K562 (cell line): Measurements from ENCODE around the gene CRELD2. TPM values are rescaled to one million over a fixed set of nuclear protein-coding genes. Genes with fewer than 3 reads are reported as not detected.

Experiments
- ATAC-seq: fragments of 200-7000 bp; cut with Tn5 transposase; 3 replicates; pipeline ENCODE4 v1.9.1; 2020; ENCODE audit warnings: moderate library complexity
- BruUV-seq: library from RNA; stranded (reverse); fragments of 400-500 nt; replicated peaks from 2 replicates; lab custom pipeline; 2021; lab: Mats Ljungman, UMichigan
- CTCF ChIA-PET: fragments of 300-600 bp; formaldehyde crosslinking; extraction: SDS; loops from one replicate; lab custom pipeline; 2021; ENCODE audit warnings: low intra/inter-chr PET ratio; lab: Yijun Ruan, JAX
- POLR2A ChIA-PET: fragments of 300-600, 350-650 bp; sonication (Branson Sonifier 250); formaldehyde crosslinking; extraction: SDS; loops from one replicate; lab custom pipeline; 2021; ENCODE audit warnings: antibody characterized with exemption, inconsistent platforms; lab: Yijun Ruan, JAX
- DNase-seq, 4 experiments: peaks; one replicate each; pipeline versions ENCODE4 v3.0.0 to v3.0.0-alpha.2; 2011 to 2018; ENCODE audit warnings: low spot score in 3 of 4, mixed read lengths in 3 of 4; ENCODE audit errors: extremely low read depth in 1 of 4
- FAIRE-seq: peaks from 2 replicates; lab custom pipeline; 2011; peaks lifted over from hg19 to GRCh38; lab: Jason Lieb, UNC
- H2AFZ ChIP-seq: 2 replicates; pipeline ENCODE4 v1.6.0; 2011; ENCODE audit warnings: low read depth, low read length, control low read depth, inconsistent platforms
- H3K27ac ChIP-seq: fragments of 200-600 bp; 3 replicates; pipeline ENCODE4 v1.8.0; 2011; ENCODE audit warnings: low read depth, mild to moderate bottlenecking, control low read depth, inconsistent platforms, low read length, moderate library complexity, mixed read lengths; ENCODE audit errors: extremely low read depth
- H3K27me3 ChIP-seq, 2 experiments: fragments of 300-600 bp in 1 of 2; 2 replicates in 1 of 2; 3 replicates in 1 of 2; pipeline versions ENCODE4 v1.6.0 to v1.8.0; 2011; ENCODE audit warnings: inconsistent platforms in 2 of 2, low read length in 2 of 2, mild to moderate bottlenecking in 1 of 2, mixed read lengths in 1 of 2, moderate library complexity in 1 of 2; ENCODE audit not compliant: control insufficient read depth in 2 of 2, insufficient read depth in 2 of 2
- H3K36me3 ChIP-seq: fragments of 300-600 bp; 3 replicates; pipeline ENCODE4 v1.8.0; 2011; ENCODE audit warnings: mild to moderate bottlenecking, low read length, inconsistent platforms; ENCODE audit not compliant: control insufficient read depth, insufficient read depth
- H3K4me1 ChIP-seq, 2 experiments: fragments of 200-600 bp in 1 of 2; replicated peaks in 1 of 2; 2 replicates in 1 of 2; 3 replicates in 1 of 2; pipeline versions ENCODE4 v1.5.1 to v1.8.0; 2011; ENCODE audit warnings: inconsistent platforms in 2 of 2, low read length in 2 of 2, mild to moderate bottlenecking in 1 of 2, mixed read lengths in 1 of 2, moderate library complexity in 1 of 2; ENCODE audit not compliant: control insufficient read depth in 2 of 2, insufficient read depth in 2 of 2
- H3K4me2 ChIP-seq: 2 replicates; pipeline ENCODE4 v1.6.1; 2011; ENCODE audit warnings: low read length, control low read depth, inconsistent platforms, mixed read lengths; ENCODE audit not compliant: insufficient read depth
- H3K4me3 ChIP-seq: fragments of 200-600 bp; sonication (generic), shearing (Covaris generic); 2 replicates; pipeline ENCODE4 v1.5.1; 2016; ENCODE audit warnings: control low read depth, inconsistent platforms
- H3K79me2 ChIP-seq: fragments of 200-600 bp; 3 replicates; pipeline ENCODE4 v1.8.0; 2011; ENCODE audit warnings: low read length, inconsistent platforms; ENCODE audit not compliant: control insufficient read depth, insufficient read depth
- H3K9ac ChIP-seq, 2 experiments: 2 replicates each; pipeline versions ENCODE4 v1.6.0 to v1.6.1; 2011; ENCODE audit warnings: low read depth in 2 of 2, low read length in 2 of 2, control low read depth in 1 of 2, inconsistent platforms in 1 of 2, mild to moderate bottlenecking in 1 of 2, mixed read lengths in 1 of 2; ENCODE audit not compliant: insufficient read depth in 1 of 2
- H3K9me1 ChIP-seq: one replicate; pipeline ENCODE4 v1.6.0; 2011; ENCODE audit warnings: inconsistent platforms, mild to moderate bottlenecking, low read length, moderate library complexity; ENCODE audit not compliant: control insufficient read depth, insufficient read depth
- H3K9me3 ChIP-seq: replicated peaks from 2 replicates; pipeline ENCODE4 v1.5.1; 2011; ENCODE audit warnings: low read depth, low read length, inconsistent platforms; ENCODE audit not compliant: control insufficient read depth, insufficient read depth
- H4K20me1 ChIP-seq: replicated peaks from 2 replicates; pipeline ENCODE4 v1.6.1; 2011; ENCODE audit warnings: low read length, inconsistent platforms, mixed read lengths; ENCODE audit not compliant: control insufficient read depth, insufficient read depth
- ARID2 ChIP-seq: fragments of 450-650 bp; IDR thresholded peaks from 2 replicates; pipeline ENCODE4 v1.6.1; 2017; ENCODE audit warnings: antibody characterized with exemption, mild to moderate bottlenecking
- BCOR ChIP-seq: fragments of 450-650 bp; IDR thresholded peaks from 2 replicates; pipeline ENCODE4 v1.6.1; 2016
- ETS1 ChIP-seq: conservative IDR thresholded peaks from 2 replicates; pipeline ENCODE4 v1.6.1; 2011; ENCODE audit warnings: low read depth, mild to moderate bottlenecking, low read length; ENCODE audit not compliant: control insufficient read depth
- MEIS2 ChIP-seq: fragments of 450-650 bp; IDR thresholded peaks from 2 replicates; pipeline ENCODE4 v1.6.1; 2014; ENCODE audit warnings: mild to moderate bottlenecking; ENCODE audit not compliant: partially characterized antibody
- NEUROD1 ChIP-seq: fragments of 150-350 bp; IDR thresholded peaks from 2 replicates; pipeline ENCODE4 v1.6.1; 2014; ENCODE audit warnings: borderline replicate concordance, low read length, low read depth; ENCODE audit not compliant: partially characterized antibody
- POLR3A ChIP-seq: IDR thresholded peaks from 2 replicates; pipeline ENCODE4 v1.6.1; 2011; ENCODE audit warnings: borderline replicate concordance, mild to moderate bottlenecking, moderate library complexity; ENCODE audit not compliant: insufficient read length, insufficient read depth; ENCODE audit errors: extremely low read depth
- XRCC4 ChIP-seq: IDR thresholded peaks from one replicate; pipeline ENCODE4 v1.6.1; 2011; ENCODE audit not compliant: insufficient read depth, insufficient read length; ENCODE audit errors: extremely low read depth
- ZEB2 ChIP-seq: fragments of 450-650 bp; IDR thresholded peaks from 2 replicates; pipeline ENCODE4 v1.6.1; 2016
- ZNF133 ChIP-seq: fragments of 250-450 bp; sonication (Bioruptor Pico); IDR thresholded peaks from 2 replicates; pipeline ENCODE4 v1.4.0; 2020; ENCODE audit warnings: mild to moderate bottlenecking
- ZNF347 ChIP-seq: fragments of 450-650 bp; formaldehyde crosslinking; IDR thresholded peaks from 2 replicates; pipeline ENCODE4 v1.4.0; 2020; ENCODE audit warnings: low read depth, mild to moderate bottlenecking, moderate library complexity
- ZNF696 ChIP-seq: fragments of 250-450 bp; sonication (Bioruptor Pico); conservative IDR thresholded peaks from 2 replicates; pipeline ENCODE4 v1.4.0; 2020; ENCODE audit warnings: mild to moderate bottlenecking, moderate library complexity
- ZSCAN32 ChIP-seq: fragments of 450-650 bp; formaldehyde crosslinking; IDR thresholded peaks from 2 replicates; pipeline ENCODE4 v1.4.0; 2020; ENCODE audit warnings: mild to moderate bottlenecking, moderate library complexity
- WGBS: fragments of 100-300 bp; shearing (Covaris generic); methylation state at CpG from one replicate; pipeline ENCODE4 v1.1.6; 2016; ENCODE audit warnings: low coverage, mixed read lengths; ENCODE audit not compliant: insufficient coverage; ENCODE audit errors: missing lambda C conversion rate; 5-methylcytosine and 5-hydroxymethylcytosine counted together
- in situ Hi-C: fragments of 300-500 bp; cut with MboI; formaldehyde crosslinking; loops from 4 replicates; pipeline ENCODE4 v1.15.0; 2018; ENCODE audit warnings: inconsistent platforms, mixed read lengths
- intact Hi-C: fragments of 100-400 bp; cut with micrococcal nuclease; formaldehyde crosslinking; loops from 2 replicates; pipeline ENCODE4 v1.14.2; 2022
- polyA plus RNA-seq, 8 experiments: library from polyadenylated mRNA; depleted of rRNA in 4 of 8; stranded (reverse) in 5 of 8; unstranded in 3 of 8; fragments of >200 nt; fragmentation: Nextera tagmentation in 2 of 8; fragmentation: Illumina TruSeq in 1 of 8; extraction: Ambion mirVana in 2 of 8; extraction: Trizol in 1 of 8; gene quantifications; 2 replicates each; pipeline versions ENCODE4 v1.2.1 to v1.2.3, GENCODE V29; 2011 to 2014; ENCODE audit warnings: inconsistent platforms in 1 of 8, missing spikeins in 1 of 8
- total RNA-seq, 7 experiments: library from RNA; depleted of rRNA in 6 of 7; stranded (reverse); fragments of >200 nt in 6 of 7; fragmentation: Illumina TruSeq in 2 of 7; extraction: Trizol in 2 of 7; gene quantifications; 2 replicates each; pipeline versions ENCODE4 v1.2.1 to v1.2.3, GENCODE V29; 2011 to 2021; ENCODE audit warnings: low replicate concordance in 1 of 7

Gene CRELD2
- total and polyA plus RNA-seq, 9 of the 15 experiments (the other 6 are each of a cell fraction or from before 2014, with no cell fraction given): 0.96 to 25.3 (median 8.8) TPM

GRCh38 chr22:49872347-49872746 is 46.1 kb upstream of the CRELD2 start (continued):
- TF ChIP-seq ZNF696 (CRISPR knock-in tag): no peak
- no peak for TF ChIP-seq ARID2
- TF ChIP-seq ZNF347 (CRISPR knock-in tag): no peak
- TF ChIP-seq BCOR: 0 out of 2 replicates have a peak, but pooled peaks have one; percentile 13

GRCh38 chr22:49873228-49873940 is 45.0 kb upstream of the CRELD2 start:
- Histone ChIP-seq H4K20me1 (peaks cover 9% of the 10 kb centered on the region; the same call in 1 of the 2 replicates), H2AFZ (no peak overlapping the region), H3K27me3 (no peaks in the 10 kb centered on the region), H3K9me3 (peaks cover 6% of the 10 kb centered on the region), H3K4me1 (peaks cover 6 to 13% of the 10 kb centered on the region in 2 experiments; a peak in 4 of 5 replicates)
- FAIRE-seq (no peak), ATAC-seq (peak; percentile 51; the same call in 2 of the 3 replicates)
- no TSS peak for BruUV-seq
- CTCF ChIA-PET: no interaction called here
- TF ChIP-seq ZNF133 (no peak), ZSCAN32 (CRISPR knock-in tag) (no peak), ETS1 (no peak), MEIS2 (no peak), NEUROD1 (no peak), XRCC4 (no peak), POLR3A (no peak), ZEB2 (no peak)
- TF ChIP-seq, all 486 proteins: peak for 0
- no peaks in the 10 kb centered on the region for H3K9me1 ChIP-seq
- intact Hi-C loops (no loop called here), in situ Hi-C loops (no loop called here)
- whole genome bisulfite sequencing: 51% methylated on average over 12 of the region's 16 CpGs
- POLR2A ChIA-PET: interaction anchor here (0.8 kb wide), 2 partner anchors 12 to 22 kb away, joined by 3 read pairs; no protein-coding TSS in a partner anchor
- H3K79me2 ChIP-seq: peaks cover 67% of the 10 kb centered on the region
- H3K9ac ChIP-seq: no peak overlapping the region; a peak in 1 of 4 replicates
- H3K36me3 ChIP-seq: peaks cover 8% of the 10 kb centered on the region; the same call in 1 of the 3 replicates
- peak overlapping the region; percentile 38; the same call in 2 of the 3 replicates for H3K27ac ChIP-seq
- DNase-seq: no peak
- H3K4me2 ChIP-seq: 0 out of 2 replicates have a peak overlapping the region, but pooled peaks have one; percentile 32
- no peak overlapping the region for H3K4me3 ChIP-seq
